HG03280 (cell line): ENCODE measurements around the gene MTLN.
"Not testable (repeated sequence)": the region's sequence is repeated elsewhere in the genome, so short reads cannot be mapped to it uniquely, and the experiment has no call there.

Source experiments
- ATAC-seq: cut with Tn5 transposase; IDR thresholded peaks from one replicate; pipeline ENCODE4 v1.9.1; 2021; ENCODE audit warnings: mild to moderate bottlenecking, moderate library complexity; ENCODE audit not compliant: unreplicated experiment

MTLN gene

GRCh38 chr2:110211938-110212858 lies at the start of gene MTLN:
Gene MTLN (minus strand): TSS chr2:110212547. CDS start chr2:110212525, 22 bp downstream.
- peak; percentile 85 for ATAC-seq

GRCh38 chr2:110261910-110262309 lies 49.6 kb upstream of the MTLN start:
- ATAC-seq: not testable (repeated sequence)

GRCh38 chr2:110248081-110248795 lies 35.9 kb upstream of the MTLN start:
- not testable (repeated sequence) for ATAC-seq

GRCh38 chr2:110245488-110246435 lies 33.4 kb upstream of the MTLN start:
- ATAC-seq: not testable (repeated sequence)

GRCh38 chr2:110243283-110243682 lies 30.9 kb upstream of the MTLN start:
- ATAC-seq: not testable (repeated sequence)

- ATAC-seq: not testable (repeated sequence)
Observed at GRCh38 chr2:110234514-110234913, 22.2 kb upstream of the MTLN start.

GRCh38 chr2:110229886-110230285 lies 17.5 kb upstream of the MTLN start:
- ATAC-seq: not testable (repeated sequence)

GRCh38 chr2:110222626-110223025 lies 10.3 kb upstream of the MTLN start:
- not testable (repeated sequence) for ATAC-seq

- no peak for ATAC-seq
Observed at GRCh38 chr2:110221938-110222337, 9.6 kb upstream of the MTLN start.

GRCh38 chr2:110220190-110220564 lies 7.8 kb upstream of the MTLN start:
- ATAC-seq: no peak

- no peak for ATAC-seq
Observed at GRCh38 chr2:110219496-110220189, 7.3 kb upstream of the MTLN start.

- not testable (repeated sequence) for ATAC-seq
Observed at GRCh38 chr2:110218889-110219288, 6.5 kb upstream of the MTLN start.

- ATAC-seq: no peak
Observed at GRCh38 chr2:110216803-110217202, 4.5 kb upstream of the MTLN start.

- no peak for ATAC-seq
Observed at GRCh38 chr2:110216199-110216598, 3.9 kb upstream of the MTLN start.

GRCh38 chr2:110215566-110216158 lies 3.3 kb upstream of the MTLN start:
- ATAC-seq: no peak

- no peak for ATAC-seq
Observed at GRCh38 chr2:110215091-110215490, 2.7 kb upstream of the MTLN start.

- not testable (repeated sequence) for ATAC-seq
Observed at GRCh38 chr2:110213522-110213921, 1.2 kb upstream of the MTLN start.

GRCh38 chr2:110205660-110206455 lies 6.5 kb downstream of the MTLN start:
- ATAC-seq: no peak
